Neural progenitor cell (in vitro differentiated cells): Measurements from ENCODE around the gene WNT9A. TPM values are rescaled to one million over a fixed set of nuclear protein-coding genes. Genes with fewer than 3 reads are reported as not detected.

Experiments
- DNase-seq: peaks from one replicate; pipeline ENCODE4 v3.0.0-alpha.2; 2016; ENCODE audit warnings: low spot score
- H2AFZ ChIP-seq: fragments of 200-600 bp; sonication (generic); replicated peaks from 2 replicates; pipeline ENCODE4 v1.6.1; 2016; ENCODE audit warnings: antibody characterized with exemption
- H3F3A ChIP-seq: fragments of 200-600 bp; sonication (generic); 2 replicates; pipeline ENCODE4 v1.6.1; 2016; ENCODE audit warnings: antibody characterized with exemption, low read depth
- H3K27ac ChIP-seq: fragments of 200-600 bp; sonication (generic); 2 replicates; pipeline ENCODE4 v1.5.1; 2016; ENCODE audit warnings: mild to moderate bottlenecking
- H3K27me3 ChIP-seq: fragments of 200-600 bp; sonication (generic); 2 replicates; pipeline ENCODE4 v1.6.1; 2016; ENCODE audit warnings: mild to moderate bottlenecking, moderate library complexity
- H3K36me3 ChIP-seq: fragments of 200-600 bp; sonication (generic); 2 replicates; pipeline ENCODE4 v1.5.1; 2016
- H3K4me1 ChIP-seq: fragments of 200-600 bp; sonication (generic); 2 replicates; pipeline ENCODE4 v1.6.1; 2016; ENCODE audit warnings: mixed run types
- H3K4me2 ChIP-seq: fragments of 200-600 bp; sonication (generic); 2 replicates; pipeline ENCODE4 v1.6.1; 2016
- H3K4me3 ChIP-seq: fragments of 200-600 bp; sonication (generic); 2 replicates; pipeline ENCODE4 v1.5.1; 2016
- H3K79me2 ChIP-seq: fragments of 200-600 bp; sonication (generic); 2 replicates; pipeline ENCODE4 v1.6.1; 2016; ENCODE audit warnings: low read depth
- H3K9ac ChIP-seq: fragments of 200-600 bp; sonication (generic); 2 replicates; pipeline ENCODE4 v1.6.1; 2016
- H3K9me3 ChIP-seq: fragments of 200-600 bp; sonication (generic); 2 replicates; pipeline ENCODE4 v1.5.1; 2016; ENCODE audit warnings: low read depth
- H4K20me1 ChIP-seq: fragments of 200-600 bp; sonication (generic); 2 replicates; pipeline ENCODE4 v1.6.1; 2016; ENCODE audit warnings: low read depth
- H3K27ac Mint-ChIP-seq: 3 replicates; pipeline ENCODE4 v1.8.0; 2021; ENCODE audit warnings: mixed read lengths
- H3K27me3 Mint-ChIP-seq: 2 replicates; pipeline ENCODE4 v1.8.0; 2022; ENCODE audit warnings: low read depth, mild to moderate bottlenecking, inconsistent platforms, moderate library complexity, mixed read lengths; ENCODE audit not compliant: insufficient read depth
- H3K36me3 Mint-ChIP-seq: 3 replicates; pipeline ENCODE4 v1.8.0; 2021; ENCODE audit warnings: mixed read lengths
- H3K4me1 Mint-ChIP-seq: 3 replicates; pipeline ENCODE4 v1.8.0; 2021; ENCODE audit warnings: mixed read lengths
- H3K4me3 Mint-ChIP-seq: 3 replicates; pipeline ENCODE4 v1.8.0; 2021; ENCODE audit warnings: mild to moderate bottlenecking, moderate library complexity, mixed read lengths
- H3K9me3 Mint-ChIP-seq: 3 replicates; pipeline ENCODE4 v1.8.0; 2020; ENCODE audit warnings: mixed read lengths
- CTCF ChIP-seq: fragments of 200-600 bp; sonication (generic); IDR thresholded peaks from 2 replicates; pipeline ENCODE4 v1.5.1; 2017; ENCODE audit warnings: antibody characterized with exemption, mild to moderate bottlenecking
- EZH2 ChIP-seq: fragments of 200-600 bp; sonication (generic); IDR thresholded peaks from 2 replicates; pipeline ENCODE4 v1.6.1; 2017; ENCODE audit warnings: antibody characterized with exemption, mild to moderate bottlenecking, moderate library complexity
- EZH2phosphoT487 ChIP-seq: fragments of 200-600 bp; sonication (generic); IDR thresholded peaks from 2 replicates; pipeline ENCODE4 v1.6.1; 2017; ENCODE audit warnings: antibody characterized with exemption
- total RNA-seq: library from RNA; depleted of rRNA; stranded (reverse); fragments of >200 nt; gene quantifications from 2 replicates; pipeline ENCODE4 v1.2.3, GENCODE V29; 2015; ENCODE audit warnings: low replicate concordance

The WNT9A gene
- total RNA-seq, 1 donor from 2014 or later, result 1.4 TPM

GRCh38 chr1:227939791-227940771, 7.7 kb downstream of the WNT9A start:
- peak overlapping the region; percentile 69 for H3K27ac Mint-ChIP-seq
- no peak overlapping the region for H3K9ac ChIP-seq
- no peak overlapping the region for H3K4me3 ChIP-seq
- DNase-seq, result no peak
- H3K27me3 ChIP-seq, result no peaks in the 10 kb centered on the region
- H3F3A ChIP-seq, result no peaks in the 10 kb centered on the region
- no peaks in the 10 kb centered on the region for H3K4me1 ChIP-seq
- H4K20me1 ChIP-seq, result peaks cover 1% of the 10 kb centered on the region
- H3K4me1 Mint-ChIP-seq, result peaks cover 18% of the 10 kb centered on the region
- H3K4me3 Mint-ChIP-seq, result no peak overlapping the region
- TF ChIP-seq CTCF, result no peak
- H3K36me3 ChIP-seq, result no peaks in the 10 kb centered on the region
- no peak overlapping the region for H2AFZ ChIP-seq
- H3K36me3 Mint-ChIP-seq, result peaks cover 7% of the 10 kb centered on the region
- no peak overlapping the region for H3K27ac ChIP-seq
- peaks cover 10% of the 10 kb centered on the region for H3K27me3 Mint-ChIP-seq
- H3K4me2 ChIP-seq, result no peak overlapping the region
- H3K9me3 Mint-ChIP-seq, result peaks cover 10% of the 10 kb centered on the region
- no peaks in the 10 kb centered on the region for H3K79me2 ChIP-seq
- H3K9me3 ChIP-seq, result no peaks in the 10 kb centered on the region

- no peak overlapping the region for H3K4me3 ChIP-seq
- Mint-ChIP-seq H3K27ac (peak overlapping the region; percentile 69), H3K4me3 (no peak overlapping the region), H3K27me3 (peaks cover 10% of the 10 kb centered on the region), H3K36me3 (peaks cover 7% of the 10 kb centered on the region), H3K4me1 (peaks cover 16% of the 10 kb centered on the region), H3K9me3 (peaks cover 15% of the 10 kb centered on the region)
- no peaks in the 10 kb centered on the region for H3F3A ChIP-seq
- H3K9me3 ChIP-seq, result no peaks in the 10 kb centered on the region
- no peak overlapping the region for H3K9ac ChIP-seq
- H3K27ac ChIP-seq, result no peak overlapping the region
- H3K4me2 ChIP-seq, result no peak overlapping the region
- no peaks in the 10 kb centered on the region for H3K36me3 ChIP-seq
- no peak for DNase-seq
- H2AFZ ChIP-seq, result no peak overlapping the region
- no peak for TF ChIP-seq EZH2phosphoT487
- no peak for TF ChIP-seq EZH2
- TF ChIP-seq CTCF, result no peak
- no peaks in the 10 kb centered on the region for H4K20me1 ChIP-seq
- H3K79me2 ChIP-seq, result no peaks in the 10 kb centered on the region
- no peaks in the 10 kb centered on the region for H3K4me1 ChIP-seq
- H3K27me3 ChIP-seq, result no peaks in the 10 kb centered on the region
These were observed 8.6 kb downstream of the WNT9A start for GRCh38 chr1:227938911-227939790.

- H2AFZ ChIP-seq, result no peak overlapping the region
- no peaks in the 10 kb centered on the region for H3F3A ChIP-seq
- H3K36me3 ChIP-seq, result no peaks in the 10 kb centered on the region
- no peaks in the 10 kb centered on the region for H3K4me1 ChIP-seq
- no peak overlapping the region for H3K27ac ChIP-seq
- H3K9me3 Mint-ChIP-seq, result peaks cover 15% of the 10 kb centered on the region
- peaks cover 10% of the 10 kb centered on the region for H3K27me3 Mint-ChIP-seq
- H3K27ac Mint-ChIP-seq, result peak overlapping the region; percentile 29
- H3K4me2 ChIP-seq, result no peak overlapping the region
- H3K79me2 ChIP-seq, result no peaks in the 10 kb centered on the region
- TF ChIP-seq CTCF, result no peak
- no peak for TF ChIP-seq EZH2phosphoT487
- no peak for TF ChIP-seq EZH2
- no peak for DNase-seq
- no peaks in the 10 kb centered on the region for H3K9me3 ChIP-seq
- H3K27me3 ChIP-seq, result no peaks in the 10 kb centered on the region
- no peak overlapping the region for H3K9ac ChIP-seq
- H3K4me3 ChIP-seq, result no peak overlapping the region
- peaks cover 7% of the 10 kb centered on the region for H3K36me3 Mint-ChIP-seq
- H4K20me1 ChIP-seq, result no peaks in the 10 kb centered on the region
- peaks cover 11% of the 10 kb centered on the region for H3K4me1 Mint-ChIP-seq
- H3K4me3 Mint-ChIP-seq, result no peak overlapping the region
These were observed 9.5 kb downstream of the WNT9A start for GRCh38 chr1:227938276-227938675.
